SK-N-SH treated with all-trans-retinoic acid at 6 μM for 48 hours (cell line): ENCODE measurements around the gene E2F8.

Source experiments
- ATAC-seq: fragments of 200-7000 bp; cut with Tn5 transposase; 3 replicates; pipeline ENCODE4 v1.9.1; 2020; ENCODE audit warnings: mild to moderate bottlenecking, moderate library complexity
- ARNTL ChIP-seq: fragments of 450-650 bp; formaldehyde crosslinking; IDR thresholded peaks from 2 replicates; pipeline ENCODE4 v1.5.0; 2020; ENCODE audit warnings: low read depth, mild to moderate bottlenecking, moderate library complexity, borderline replicate concordance
- BACH2 ChIP-seq: fragments of 250-450 bp; sonication (Bioruptor Pico); IDR thresholded peaks from 2 replicates; pipeline ENCODE4 v1.9.0; 2021; ENCODE audit warnings: mild to moderate bottlenecking, borderline replicate concordance
- CREB5 ChIP-seq: fragments of 250-450 bp; sonication (Bioruptor Pico); IDR thresholded peaks from 2 replicates; pipeline ENCODE4 v1.5.1; 2020; ENCODE audit warnings: low read depth, mild to moderate bottlenecking, moderate library complexity
- CSDC2 ChIP-seq: fragments of 250-450 bp; sonication (Bioruptor Pico); IDR thresholded peaks from 2 replicates; pipeline ENCODE4 v1.5.0; 2020; ENCODE audit warnings: mild to moderate bottlenecking, moderate library complexity
- CSRNP3 ChIP-seq: fragments of 250-450 bp; sonication (Bioruptor Pico); IDR thresholded peaks from 2 replicates; pipeline ENCODE4 v1.5.1; 2021; ENCODE audit warnings: mild to moderate bottlenecking, moderate library complexity
- ESRRG ChIP-seq: fragments of 250-450 bp; sonication (Bioruptor Pico); IDR thresholded peaks from 2 replicates; pipeline ENCODE4 v1.6.1; 2021; ENCODE audit warnings: mild to moderate bottlenecking
- GLIS3 ChIP-seq: fragments of 250-450 bp; sonication (Bioruptor Pico); IDR thresholded peaks from 2 replicates; pipeline ENCODE4 v1.5.0; 2020; ENCODE audit warnings: mild to moderate bottlenecking, moderate library complexity
- ISL1 ChIP-seq: fragments of 250-450 bp; sonication (Bioruptor Pico); IDR thresholded peaks from 2 replicates; pipeline ENCODE4 v2.1.2; 2022; ENCODE audit warnings: mild to moderate bottlenecking, moderate library complexity
- OSR1 ChIP-seq: fragments of 250-450 bp; sonication (Bioruptor Pico); IDR thresholded peaks from 2 replicates; pipeline ENCODE4 v1.8.0; 2022; ENCODE audit warnings: moderate library complexity, mild to moderate bottlenecking, inconsistent platforms
- PATZ1 ChIP-seq: fragments of 250-450 bp; sonication (Bioruptor Pico); IDR thresholded peaks from 2 replicates; pipeline ENCODE4 v1.8.0; 2020; ENCODE audit warnings: mild to moderate bottlenecking, moderate library complexity, borderline replicate concordance
- POU6F1 ChIP-seq: fragments of 250-450 bp; sonication (Bioruptor Pico); IDR thresholded peaks from 2 replicates; pipeline ENCODE4 v1.8.0; 2021; ENCODE audit warnings: low read depth, mild to moderate bottlenecking, moderate library complexity, borderline replicate concordance
- PPARA ChIP-seq: fragments of 250-450 bp; sonication (Bioruptor Pico); IDR thresholded peaks from 2 replicates; pipeline ENCODE4 v1.5.0; 2020; ENCODE audit warnings: mild to moderate bottlenecking, borderline replicate concordance
- RARB ChIP-seq: fragments of 250-450 bp; sonication (Bioruptor Pico); IDR thresholded peaks from 2 replicates; pipeline ENCODE4 v1.8.0; 2021; ENCODE audit warnings: mild to moderate bottlenecking, moderate library complexity
- SNAI2 ChIP-seq: fragments of 250-450 bp; sonication (Bioruptor Pico); IDR thresholded peaks from 2 replicates; pipeline ENCODE4 v1.5.0; 2020; ENCODE audit warnings: mild to moderate bottlenecking, moderate library complexity
- TCF4 ChIP-seq: fragments of 250-450 bp; sonication (Bioruptor Pico); IDR thresholded peaks from 2 replicates; pipeline ENCODE4 v1.8.0; 2021; ENCODE audit warnings: mild to moderate bottlenecking, moderate library complexity, borderline replicate concordance
- TSHZ2 ChIP-seq: fragments of 250-450 bp; sonication (Bioruptor Pico); IDR thresholded peaks from 2 replicates; pipeline ENCODE4 v1.5.0; 2020; ENCODE audit warnings: mild to moderate bottlenecking, moderate library complexity
- ZC3H10 ChIP-seq: fragments of 250-450 bp; sonication (Bioruptor Pico); IDR thresholded peaks from 2 replicates; pipeline ENCODE4 v1.5.1; 2021; ENCODE audit warnings: mild to moderate bottlenecking, moderate library complexity
- ZFP30 ChIP-seq: fragments of 450-650 bp; formaldehyde crosslinking; IDR thresholded peaks from 2 replicates; pipeline ENCODE4 v1.5.0; 2022; ENCODE audit warnings: mild to moderate bottlenecking, moderate library complexity
- ZNF565 ChIP-seq: fragments of 450-650 bp; formaldehyde crosslinking; conservative IDR thresholded peaks from 2 replicates; pipeline ENCODE4 v1.5.0; 2020; ENCODE audit warnings: low read depth, mild to moderate bottlenecking, moderate library complexity
- ZNF70 ChIP-seq: fragments of 450-650 bp; formaldehyde crosslinking; IDR thresholded peaks from 2 replicates; pipeline ENCODE4 v1.5.0; 2020; ENCODE audit warnings: mild to moderate bottlenecking, moderate library complexity
- ZNF8 ChIP-seq: fragments of 450-650 bp; formaldehyde crosslinking; IDR thresholded peaks from 2 replicates; pipeline ENCODE4 v1.5.0; 2020; ENCODE audit warnings: mild to moderate bottlenecking, moderate library complexity

The E2F8 gene

GRCh38 chr11:19218786-19219460 lies 21.8 kb downstream of the E2F8 start (continued):
- TF ChIP-seq POU6F1 (CRISPR knock-in tag) (no peak), ZFP30 (CRISPR knock-in tag) (no peak), CREB5 (CRISPR knock-in tag) (no peak), CSDC2 (CRISPR knock-in tag) (no peak)

GRCh38 chr11:19218216-19218615 lies 22.5 kb downstream of the E2F8 start:
- ATAC-seq = no peak
- TF ChIP-seq TCF4 (CRISPR knock-in tag) = no peak
- TF ChIP-seq ZNF8 (CRISPR knock-in tag) = no peak
- TF ChIP-seq ZFP30 (CRISPR knock-in tag) = no peak
- TF ChIP-seq ZC3H10 = no peak
- no peak for TF ChIP-seq CSRNP3 (CRISPR knock-in tag)
- TF ChIP-seq ISL1 (CRISPR knock-in tag) = no peak
- TF ChIP-seq GLIS3 (CRISPR knock-in tag) = no peak
- no peak for TF ChIP-seq TSHZ2 (CRISPR knock-in tag)

- TF ChIP-seq GLIS3 (CRISPR knock-in tag) (no peak), ISL1 (CRISPR knock-in tag) (no peak), ZNF70 (CRISPR knock-in tag) (no peak), TCF4 (CRISPR knock-in tag) (no peak), SNAI2 (no peak), ZFP30 (CRISPR knock-in tag) (no peak), CSRNP3 (CRISPR knock-in tag) (no peak), CSDC2 (CRISPR knock-in tag) (no peak), OSR1 (CRISPR knock-in tag) (no peak), RARB (CRISPR knock-in tag) (no peak), TSHZ2 (CRISPR knock-in tag) (no peak), ZNF8 (CRISPR knock-in tag) (no peak), PPARA (CRISPR knock-in tag) (no peak), ZNF565 (CRISPR knock-in tag) (no peak), BACH2 (CRISPR knock-in tag) (no peak), CREB5 (CRISPR knock-in tag) (no peak), PATZ1 (CRISPR knock-in tag) (no peak), ARNTL (CRISPR knock-in tag) (no peak), ESRRG (CRISPR knock-in tag) (no peak)
- no peak for ATAC-seq
These were observed 23.9 kb downstream of the E2F8 start for GRCh38 chr11:19216709-19217374.
